GM13976 (cell line): ENCODE measurements around the gene MORF4L2.

Experiments
- DNase-seq: peaks from one replicate; pipeline ENCODE4 v3.0.0; 2012; ENCODE audit warnings: low spot score
- in situ Hi-C: fragments of 300-500 bp; cut with MboI; formaldehyde crosslinking; loops from one replicate; pipeline ENCODE4 v1.12.0; 2022; ENCODE audit warnings: low sequenced_read_pairs, mixed read lengths, inconsistent platforms; ENCODE audit not compliant: unreplicated experiment
- TF ChIP-seq, protein P1 (sequence below): IDR thresholded peaks from 2 replicates; pipeline ENCODE4 v1.5.1; 2012; ENCODE audit warnings: borderline replicate concordance, mild to moderate bottlenecking; ENCODE audit not compliant: insufficient read depth; ENCODE audit errors: extremely low read depth, missing control alignments, control extremely low read depth

The MORF4L2 gene

DNA sequence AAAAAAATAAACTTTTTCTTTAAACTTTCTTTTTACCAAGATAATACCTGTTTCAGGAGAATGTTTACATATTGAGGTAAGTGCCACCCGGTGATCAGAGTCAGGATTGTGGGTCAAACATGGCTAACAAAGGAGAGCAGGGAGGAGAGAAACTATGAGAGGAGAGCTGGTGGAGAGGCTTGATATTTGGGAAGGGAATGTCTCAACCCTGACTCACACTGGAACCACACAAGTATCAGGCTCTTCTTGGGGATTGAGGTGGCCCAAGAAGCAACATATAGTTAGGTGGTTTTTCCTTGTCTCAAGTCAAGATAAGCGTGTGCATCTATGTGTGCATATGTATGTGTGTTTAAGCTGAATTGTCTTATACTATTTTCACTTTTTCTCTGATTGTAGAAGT, 51.1 kb downstream of the MORF4L2 start:
- DNase-seq, result no peak
- TF ChIP-seq, protein P1, sequence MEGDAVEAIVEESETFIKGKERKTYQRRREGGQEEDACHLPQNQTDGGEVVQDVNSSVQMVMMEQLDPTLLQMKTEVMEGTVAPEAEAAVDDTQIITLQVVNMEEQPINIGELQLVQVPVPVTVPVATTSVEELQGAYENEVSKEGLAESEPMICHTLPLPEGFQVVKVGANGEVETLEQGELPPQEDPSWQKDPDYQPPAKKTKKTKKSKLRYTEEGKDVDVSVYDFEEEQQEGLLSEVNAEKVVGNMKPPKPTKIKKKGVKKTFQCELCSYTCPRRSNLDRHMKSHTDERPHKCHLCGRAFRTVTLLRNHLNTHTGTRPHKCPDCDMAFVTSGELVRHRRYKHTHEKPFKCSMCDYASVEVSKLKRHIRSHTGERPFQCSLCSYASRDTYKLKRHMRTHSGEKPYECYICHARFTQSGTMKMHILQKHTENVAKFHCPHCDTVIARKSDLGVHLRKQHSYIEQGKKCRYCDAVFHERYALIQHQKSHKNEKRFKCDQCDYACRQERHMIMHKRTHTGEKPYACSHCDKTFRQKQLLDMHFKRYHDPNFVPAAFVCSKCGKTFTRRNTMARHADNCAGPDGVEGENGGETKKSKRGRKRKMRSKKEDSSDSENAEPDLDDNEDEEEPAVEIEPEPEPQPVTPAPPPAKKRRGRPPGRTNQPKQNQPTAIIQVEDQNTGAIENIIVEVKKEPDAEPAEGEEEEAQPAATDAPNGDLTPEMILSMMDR, result no peak
- in situ Hi-C loops, result no loop called here

DNA sequence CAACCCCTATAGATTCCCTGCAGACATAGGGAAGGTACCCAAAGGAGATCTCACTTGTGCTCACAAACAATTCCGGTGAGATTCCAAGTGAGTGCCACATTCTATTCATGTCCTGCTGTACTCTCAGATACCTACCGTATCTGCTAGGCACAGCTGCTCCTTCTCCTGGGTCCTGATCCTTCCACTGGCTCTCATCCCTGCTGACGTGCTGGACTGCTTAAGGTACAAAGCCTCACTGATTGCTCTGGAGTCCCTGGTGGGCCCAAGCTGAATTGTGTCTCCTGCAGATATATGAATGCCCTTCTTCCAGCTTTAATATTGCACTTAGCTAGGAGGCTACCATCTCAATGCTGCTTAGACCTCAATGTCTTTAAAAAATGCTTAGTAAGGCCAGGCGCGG, 55.4 kb downstream of the MORF4L2 start:
- in situ Hi-C loops, result no loop called here
- TF ChIP-seq, protein P1, result no peak
- no peak for DNase-seq

DNA sequence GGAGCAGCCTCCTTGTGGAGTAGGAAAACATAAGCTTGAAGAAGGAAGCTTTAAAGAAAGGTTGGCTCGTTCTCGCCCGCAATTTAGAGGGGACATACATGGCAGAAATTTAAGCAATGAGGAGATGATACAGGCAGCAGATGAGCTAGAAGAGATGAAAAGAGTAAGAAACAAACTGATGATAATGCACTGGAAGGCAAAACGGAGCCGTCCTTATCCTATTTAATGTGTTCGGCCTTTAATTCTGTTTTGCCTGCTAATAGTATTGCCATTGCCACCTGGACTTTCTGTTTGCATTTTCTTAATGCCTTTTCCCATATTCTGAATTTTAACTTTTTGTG, 56.4 kb downstream of the MORF4L2 start:
- no peak for DNase-seq
- in situ Hi-C loops, result no loop called here
- TF ChIP-seq, protein P1, result no peak

DNA sequence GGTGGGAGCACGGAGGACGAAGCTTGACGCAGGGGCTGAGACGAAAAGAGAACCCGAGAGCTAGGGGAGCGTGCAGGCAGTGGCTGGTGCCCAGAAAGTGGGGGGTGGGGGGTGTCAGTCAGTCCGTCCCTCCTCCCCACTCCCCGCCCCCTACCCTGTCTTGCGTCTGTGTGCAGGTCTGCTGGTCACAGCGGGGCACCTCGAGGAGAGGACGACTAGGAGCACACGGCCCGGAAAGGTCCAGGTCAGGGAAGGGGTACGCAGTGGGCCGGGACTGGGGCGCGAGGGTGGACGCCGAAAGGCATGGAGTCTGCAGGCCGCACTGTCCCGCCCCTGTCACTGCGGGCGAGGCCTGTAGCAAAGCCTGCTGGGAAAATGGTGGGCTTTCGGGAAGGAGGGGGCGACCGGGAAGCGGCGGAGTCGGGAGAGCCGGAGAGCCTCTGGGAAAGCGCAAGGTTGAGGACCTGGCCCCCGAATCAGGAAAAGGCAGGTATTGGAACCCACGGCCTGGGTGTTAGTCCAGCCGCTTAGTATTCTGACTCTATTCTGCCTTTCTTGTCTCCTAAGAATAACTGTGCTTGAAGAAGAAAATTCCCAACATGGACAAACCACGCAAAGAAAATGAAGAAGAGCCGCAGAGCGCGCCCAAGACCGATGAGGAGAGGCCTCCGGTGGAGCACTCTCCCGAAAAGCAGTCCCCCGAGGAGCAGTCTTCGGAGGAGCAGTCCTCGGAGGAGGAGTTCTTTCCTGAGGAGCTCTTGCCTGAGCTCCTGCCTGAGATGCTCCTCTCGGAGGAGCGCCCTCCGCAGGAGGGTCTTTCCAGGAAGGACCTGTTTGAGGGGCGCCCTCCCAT, 57.0 kb downstream of the MORF4L2 start:
- TF ChIP-seq, protein P1, result no peak
- DNase-seq, result peak; percentile 38
- in situ Hi-C loops, result no loop called here

DNA sequence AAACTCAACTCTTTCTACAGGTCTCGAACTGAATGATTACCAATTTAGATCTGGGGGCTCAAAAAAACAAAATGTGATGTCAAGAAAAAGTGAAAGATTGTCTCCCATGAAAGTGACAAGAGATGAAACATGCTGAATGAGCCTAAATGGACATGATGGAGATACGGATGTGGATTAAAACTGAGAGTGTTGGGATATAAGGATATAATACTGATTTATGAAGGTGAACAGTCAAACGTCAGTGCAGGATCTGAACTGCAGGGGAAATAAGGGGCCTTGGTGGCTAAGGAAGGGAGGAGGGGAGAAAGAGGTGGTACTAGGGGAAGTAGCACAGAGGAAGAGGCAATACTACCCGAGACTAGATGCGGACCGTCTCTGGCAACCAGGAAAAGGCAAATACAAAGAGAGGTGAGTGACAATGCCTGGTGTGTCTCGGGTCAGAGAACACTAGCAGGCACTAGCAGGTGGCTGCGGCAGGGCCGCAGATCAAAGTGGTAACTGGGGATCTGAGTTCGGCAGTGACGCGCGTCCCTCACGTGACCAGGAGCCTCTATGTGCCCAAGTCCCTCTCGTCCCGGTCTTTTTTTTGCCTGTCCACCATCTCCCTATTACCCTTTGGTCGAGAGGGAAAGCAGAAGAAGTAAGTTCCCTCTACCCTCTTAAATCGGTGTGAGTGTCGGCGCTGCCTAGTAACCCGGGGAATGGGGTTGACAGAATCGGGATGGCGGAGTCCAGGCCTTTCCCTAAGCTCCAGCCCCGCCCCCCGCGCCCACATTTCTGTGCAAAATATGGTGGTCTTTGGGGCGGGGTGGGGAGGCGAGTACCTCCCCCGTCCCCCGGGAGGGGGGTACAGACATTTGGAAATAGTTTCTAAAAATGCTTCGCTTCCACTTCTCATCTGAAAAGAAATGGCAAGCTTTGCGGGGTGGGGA, 57.8 kb downstream of the MORF4L2 start, which contains the start of gene TCEAL1:
Gene TCEAL1, plus strand, starts transcription at position 590 of the 932 bp plus-strand sequence. CDS start 942 bp downstream, outside the sequence.
- DNase-seq, result peak; percentile 37
- TF ChIP-seq, protein P1, result no peak
- in situ Hi-C loops, result no loop called here

DNA sequence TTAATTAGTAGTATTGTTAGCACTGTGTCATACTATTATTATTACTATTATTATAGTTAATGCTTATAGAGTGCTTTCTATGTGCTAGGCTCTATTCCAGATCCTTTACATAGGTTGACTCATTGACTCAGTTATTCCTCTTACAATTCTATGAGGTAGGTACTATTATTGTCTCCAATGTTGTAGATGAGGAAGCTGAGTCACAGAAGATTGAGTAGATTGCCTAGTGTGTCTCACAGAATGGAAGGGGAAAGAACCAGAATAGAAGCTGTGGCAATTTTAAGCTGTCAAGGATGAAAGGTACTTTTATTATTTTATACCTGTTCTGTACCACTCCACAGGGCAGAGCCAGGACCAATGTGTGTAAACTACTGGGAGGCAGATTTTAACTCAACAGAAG, 59.6 kb downstream of the MORF4L2 start:
- in situ Hi-C loops, result no loop called here
- TF ChIP-seq, protein P1, result no peak
- no peak for DNase-seq
